Ramos (cell line): ENCODE measurements around the gene PHLDA2.

Experiments used
- in situ Hi-C: fragments of 300-500 bp; cut with MboI; formaldehyde crosslinking; loops from one replicate; pipeline ENCODE4 v1.14.3; 2022; ENCODE audit warnings: low sequenced_read_pairs; ENCODE audit not compliant: unreplicated experiment

Gene PHLDA2

DNA sequence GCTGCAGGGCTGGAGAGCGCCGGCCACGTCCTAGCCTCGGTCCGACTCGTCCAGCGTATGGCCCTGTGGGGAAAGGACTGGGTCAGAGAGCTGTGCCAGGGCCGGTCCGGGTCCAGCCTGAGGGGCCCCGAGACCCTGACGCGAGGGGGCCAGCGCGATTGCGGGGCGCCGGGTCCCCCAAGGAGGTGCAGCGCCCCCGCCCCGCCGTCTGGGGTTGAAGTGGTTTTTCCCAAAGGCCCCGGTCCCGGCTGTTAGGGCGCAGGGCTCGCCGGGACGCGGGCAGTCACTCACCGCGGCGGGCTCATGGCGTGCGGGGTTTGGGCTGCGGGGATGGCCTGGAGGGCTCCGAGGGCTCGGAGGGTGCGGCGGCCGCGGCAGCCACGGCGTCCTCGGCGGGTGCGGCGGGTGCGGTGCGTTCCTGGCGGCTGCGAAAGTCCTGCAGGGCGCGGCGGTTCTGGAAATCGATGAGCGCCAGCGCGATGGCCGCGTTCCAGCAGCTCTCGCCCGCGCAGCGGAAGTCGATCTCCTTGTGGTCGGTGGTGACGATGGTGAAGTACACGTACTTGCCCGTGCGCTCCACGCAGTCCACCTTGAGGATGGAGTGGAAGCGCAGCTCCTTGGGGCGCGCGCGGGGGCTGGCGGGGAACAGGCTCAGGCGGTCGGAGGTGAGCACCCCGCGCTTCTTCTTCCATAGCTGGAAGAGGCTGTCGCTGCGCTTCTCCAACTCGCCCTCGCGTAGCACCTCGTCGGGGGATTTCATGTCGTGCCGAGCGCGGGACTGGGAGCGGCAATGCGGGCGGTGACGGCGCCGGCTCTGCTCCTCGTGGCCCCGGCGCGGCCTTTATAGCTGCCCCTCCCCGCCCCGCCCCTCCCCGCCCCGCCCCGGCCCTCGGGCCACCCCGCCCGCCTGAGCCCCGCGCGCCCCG is at the start of gene PHLDA2:
Gene PHLDA2, minus strand, starts transcription at position 816 of the 926 bp plus-strand sequence. Its CDS starts 56 bp downstream, at position 760.
- in situ Hi-C loops: no loop called here

- in situ Hi-C loops: loop anchor here (25.0 kb wide), 1 partner anchor 760 kb away; no protein-coding TSS in a partner anchor
These were observed 47.9 kb upstream of the PHLDA2 start for GRCh38 chr11:2977113-2977512.

GRCh38 chr11:2976294-2977063 is 47.3 kb upstream of the PHLDA2 start:
- in situ Hi-C loops: loop anchor here (25.0 kb wide), 1 partner anchor 761 kb away; no protein-coding TSS in a partner anchor

GRCh38 chr11:2975594-2975993 is 46.4 kb upstream of the PHLDA2 start:
- in situ Hi-C loops: loop anchor here (25.0 kb wide), 1 partner anchor 762 kb away; no protein-coding TSS in a partner anchor

- in situ Hi-C loops: no loop called here
These were observed 45.1 kb upstream of the PHLDA2 start for GRCh38 chr11:2974272-2974671.

- in situ Hi-C loops: no loop called here
These were observed 39.2 kb upstream of the PHLDA2 start for GRCh38 chr11:2968341-2968900.

DNA sequence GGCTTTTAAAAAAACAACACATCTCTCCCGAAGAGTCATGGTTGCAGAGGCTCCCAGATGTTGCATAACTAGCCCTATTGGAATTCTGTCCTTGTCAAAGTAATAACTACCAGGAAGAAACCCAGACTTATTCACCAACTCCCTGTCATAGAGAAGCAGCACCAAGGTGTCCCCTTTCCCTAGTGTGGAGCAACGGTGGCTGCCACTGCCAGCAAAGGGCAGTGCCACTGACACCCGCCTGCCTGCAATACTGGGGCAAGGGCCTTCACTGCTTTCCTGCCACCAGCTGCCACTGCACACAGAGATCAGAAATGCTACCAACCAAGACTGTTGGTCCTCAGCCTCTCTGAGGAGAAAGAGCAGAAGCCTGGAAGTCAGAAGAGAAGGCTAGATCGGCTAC is 35.6 kb upstream of the PHLDA2 start:
- in situ Hi-C loops: no loop called here

DNA sequence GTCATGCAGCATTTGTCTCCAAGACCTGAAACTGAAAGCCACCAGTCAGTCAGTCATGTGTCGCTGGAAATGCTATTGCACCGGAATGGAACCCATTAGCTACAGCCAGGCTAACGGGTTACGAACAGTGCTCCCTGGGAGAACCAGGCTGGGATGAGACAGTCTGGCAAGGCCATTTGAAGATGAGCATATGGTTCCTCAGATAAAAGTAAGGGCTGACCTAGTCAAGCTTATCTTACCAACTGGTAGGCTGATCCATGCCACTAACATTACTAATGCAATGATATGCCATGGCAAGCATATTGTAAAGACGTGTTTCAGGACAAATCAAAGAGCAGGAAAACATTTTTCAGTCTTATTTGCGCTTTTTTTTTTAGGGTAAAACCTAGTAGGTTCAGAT is 34.5 kb upstream of the PHLDA2 start:
- in situ Hi-C loops: no loop called here

DNA sequence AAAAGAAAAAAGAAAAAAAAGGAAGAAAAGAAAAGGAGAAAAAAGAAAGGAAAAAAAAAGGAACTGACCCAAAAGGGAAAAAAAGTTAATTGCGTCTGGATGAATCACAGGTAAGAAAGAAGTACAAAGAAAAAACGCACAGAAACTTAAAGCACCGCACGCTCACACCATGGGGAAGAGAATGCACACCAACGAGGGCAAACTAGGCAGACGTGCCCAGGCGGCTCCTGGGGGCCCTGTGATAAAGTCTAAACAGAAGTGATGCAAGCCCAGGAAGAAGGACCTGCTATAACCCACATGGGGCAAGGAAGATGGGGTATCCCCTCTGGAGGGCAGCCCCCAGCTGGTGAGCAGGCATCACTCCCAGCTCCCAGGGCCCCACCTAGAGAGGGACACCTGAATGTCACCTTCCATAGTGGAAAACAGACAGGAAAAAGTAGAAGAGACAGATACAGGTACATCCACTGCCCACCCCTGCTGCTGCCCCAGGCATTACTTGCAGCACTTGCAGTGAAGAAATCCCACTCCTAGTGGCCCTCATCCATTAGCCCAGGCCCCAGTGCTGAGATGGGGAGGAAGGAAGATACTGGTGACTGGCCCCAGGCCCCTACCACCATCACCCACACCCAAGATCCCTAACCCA is 34.0 kb upstream of the PHLDA2 start:
- in situ Hi-C loops: no loop called here

GRCh38 chr11:2961080-2961479 is 31.9 kb upstream of the PHLDA2 start:
- in situ Hi-C loops: no loop called here

DNA sequence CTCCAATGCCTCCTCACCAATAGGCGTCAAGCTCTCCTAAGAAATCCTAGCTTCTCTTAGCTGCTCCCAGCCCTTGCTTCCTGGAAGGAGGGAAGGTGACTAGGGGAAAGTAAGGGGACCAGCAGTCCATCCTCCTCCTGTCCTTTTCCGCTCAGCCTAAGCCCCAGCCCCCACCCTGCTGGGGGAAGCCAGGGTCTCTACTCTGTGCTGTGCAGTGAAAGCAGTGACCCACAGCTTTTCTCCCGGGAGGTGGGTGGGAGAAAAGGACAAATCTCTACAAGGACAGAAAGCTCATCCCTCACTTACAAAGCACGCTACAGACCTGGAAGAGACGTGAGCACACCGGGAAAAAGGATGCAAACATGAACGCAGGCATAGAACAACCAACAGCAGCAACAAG is 30.9 kb upstream of the PHLDA2 start:
- in situ Hi-C loops: no loop called here

DNA sequence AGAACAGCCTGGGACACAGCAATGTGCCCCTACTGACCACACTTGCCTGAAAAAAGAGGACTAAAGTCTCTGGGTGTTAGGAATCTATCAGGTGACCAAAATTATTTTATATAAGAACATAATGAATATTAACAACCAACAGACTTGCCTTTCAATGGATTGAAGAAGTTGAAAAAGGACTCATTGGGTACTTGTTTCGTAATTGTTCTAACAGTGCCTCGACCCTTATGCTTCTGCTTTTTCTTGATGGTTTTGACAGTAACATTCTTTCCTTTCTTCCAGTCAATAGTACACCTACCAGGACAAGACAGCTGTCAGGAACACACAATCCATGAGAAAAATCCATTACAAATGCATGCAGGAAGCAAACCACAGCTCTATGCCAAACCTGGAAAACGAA is 29.0 kb upstream of the PHLDA2 start:
- in situ Hi-C loops: no loop called here

- in situ Hi-C loops: no loop called here
These were observed 26.8 kb upstream of the PHLDA2 start for GRCh38 chr11:2955906-2956476.

DNA sequence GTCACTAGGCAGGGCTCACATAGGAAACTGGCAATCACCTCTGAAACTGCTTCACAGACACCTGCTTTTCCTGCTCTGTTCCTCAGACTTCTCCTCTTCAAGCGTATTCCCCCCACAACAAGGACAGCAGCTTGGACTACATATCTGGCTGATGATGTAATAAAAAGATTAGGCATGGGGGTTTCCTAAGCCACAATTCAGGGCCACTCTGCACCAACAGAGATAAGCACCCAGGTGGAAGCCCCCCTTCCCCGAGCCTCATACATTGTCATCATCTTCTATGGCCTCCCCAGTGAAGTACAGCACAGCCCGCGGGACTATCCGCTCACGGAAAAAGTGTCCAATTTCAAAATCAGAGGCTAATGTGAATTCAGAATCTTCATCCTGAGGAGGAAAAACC is 25.0 kb upstream of the PHLDA2 start:
- in situ Hi-C loops: no loop called here

GRCh38 chr11:2952290-2952689 is 23.1 kb upstream of the PHLDA2 start:
- in situ Hi-C loops: no loop called here

DNA sequence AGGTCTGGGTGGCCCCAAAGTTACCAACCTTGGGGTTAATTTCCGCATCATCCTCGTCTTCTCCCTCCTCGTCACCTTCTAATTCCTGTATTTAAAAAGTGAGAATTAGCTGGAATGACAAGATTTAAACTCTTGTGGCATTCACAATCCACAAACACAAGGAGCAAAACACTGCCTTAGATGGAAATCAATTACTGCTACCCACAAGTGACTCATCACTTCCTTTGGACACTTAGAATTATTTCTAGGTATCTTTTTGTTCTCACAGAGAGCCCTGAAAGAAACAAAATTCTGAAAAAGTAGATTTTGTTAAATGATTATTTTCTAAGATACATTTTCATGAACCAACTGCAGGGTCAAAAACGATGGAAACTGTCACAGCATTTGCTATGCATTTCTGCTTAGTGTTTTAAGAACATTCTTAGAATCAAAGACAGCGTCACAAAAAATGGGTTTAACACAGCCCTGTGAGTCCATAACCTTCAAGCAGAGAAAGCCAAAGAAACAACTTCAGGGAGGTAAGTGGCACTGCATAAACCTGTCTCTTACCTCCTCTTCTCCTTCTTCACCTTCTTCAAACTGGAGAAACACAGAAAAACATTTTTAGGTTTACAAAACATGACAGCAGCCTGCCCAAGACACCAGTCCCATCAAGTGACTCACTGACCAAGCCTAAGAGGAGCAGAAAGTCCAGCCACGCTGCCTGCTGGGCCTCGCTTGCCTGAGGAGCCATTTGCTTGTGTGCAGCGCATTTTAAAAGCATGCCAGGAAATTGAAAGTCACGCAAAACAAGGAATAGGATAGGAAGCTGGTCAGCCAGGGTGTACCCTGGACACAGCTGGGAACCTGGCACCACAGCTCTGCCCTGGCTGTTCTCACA is 22.3 kb upstream of the PHLDA2 start:
- in situ Hi-C loops: no loop called here

DNA sequence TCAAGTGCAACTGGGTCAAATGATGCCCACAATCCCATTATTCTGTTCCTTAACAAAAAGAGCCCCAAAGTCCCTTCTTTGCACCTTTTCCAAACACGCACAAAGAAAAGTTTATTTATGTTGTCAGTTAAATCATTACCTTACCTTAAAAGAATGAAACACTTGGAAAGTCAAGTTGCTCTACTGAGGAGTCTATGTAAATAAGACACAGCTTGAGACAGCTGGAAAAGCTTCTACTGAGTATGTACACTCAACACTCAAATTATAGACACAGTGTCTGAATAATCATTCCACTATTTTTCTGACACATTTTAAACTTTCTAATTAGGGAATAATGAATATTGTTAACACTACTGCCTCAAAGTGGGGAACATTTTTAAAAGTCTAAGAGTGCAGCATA is 21.6 kb upstream of the PHLDA2 start:
- in situ Hi-C loops: no loop called here

GRCh38 chr11:2949920-2950319 is 20.7 kb upstream of the PHLDA2 start:
- in situ Hi-C loops: no loop called here

GRCh38 chr11:2947744-2948143 is 18.5 kb upstream of the PHLDA2 start:
- in situ Hi-C loops: no loop called here
